H1 (cell line): Measurements from ENCODE around the gene ACTL7A. TPM values are rescaled to one million over a fixed set of nuclear protein-coding genes. Genes with fewer than 3 reads are reported as not detected.

Source experiments
- CTCF ChIA-PET: fragments of 300-600 bp; sonication (Branson Sonifier 250); formaldehyde crosslinking; loops from one replicate; lab custom pipeline; 2021; ENCODE audit not compliant: partially characterized antibody; lab: Charles Lee
- POLR2A ChIA-PET: fragments of 300-600 bp; sonication (Branson Sonifier 250); formaldehyde crosslinking; loops from one replicate; lab custom pipeline; 2021; ENCODE audit warnings: inconsistent platforms; ENCODE audit not compliant: partially characterized antibody; lab: Charles Lee
- DNase-seq, 2 experiments: peaks; one replicate each; pipeline versions ENCODE4 v3.0.0 to v3.0.0-alpha.2; 2010 to 2022; ENCODE audit warnings: low spot score in 2 of 2, low read depth in 1 of 2, mixed read lengths in 1 of 2
- FAIRE-seq: peaks from 2 replicates; lab custom pipeline; 2011; peaks lifted over from hg19 to GRCh38; lab: Jason Lieb, UNC
- H2AFZ ChIP-seq: 2 replicates; pipeline ENCODE4 v1.8.1; 2012; ENCODE audit warnings: low read length, inconsistent platforms
- H2AK5ac ChIP-seq: 2 replicates; pipeline ENCODE4 v1.6.1; 2013; ENCODE audit warnings: low read depth, low read length
- H2BK120ac ChIP-seq: replicated peaks from 2 replicates; pipeline ENCODE3; 2013; ENCODE audit warnings: low read depth, low read length, inconsistent platforms
- H2BK12ac ChIP-seq: 2 replicates; pipeline ENCODE4 v1.6.1; 2013; ENCODE audit warnings: low read depth, low read length
- H2BK15ac ChIP-seq: 2 replicates; pipeline ENCODE4 v1.6.1; 2013; ENCODE audit warnings: low read length
- H2BK20ac ChIP-seq: 2 replicates; pipeline ENCODE4 v1.6.1; 2013; ENCODE audit warnings: low read length
- H2BK5ac ChIP-seq: 2 replicates; pipeline ENCODE4 v1.6.1; 2013; ENCODE audit warnings: low read depth, low read length
- H3K14ac ChIP-seq: 2 replicates; pipeline ENCODE4 v1.6.1; 2013; ENCODE audit warnings: inconsistent platforms; ENCODE audit not compliant: insufficient read length
- H3K18ac ChIP-seq: 2 replicates; pipeline ENCODE4 v1.6.1; 2013; ENCODE audit warnings: low read length; ENCODE audit errors: extremely low read depth
- H3K23ac ChIP-seq: 2 replicates; pipeline ENCODE4 v1.6.1; 2013; ENCODE audit warnings: inconsistent platforms; ENCODE audit not compliant: insufficient read length
- H3K23me2 ChIP-seq: 2 replicates; pipeline ENCODE4 v1.6.1; 2013; ENCODE audit warnings: low read depth, low read length
- H3K27ac ChIP-seq: 2 replicates; pipeline ENCODE4 v1.6.1; 2011; ENCODE audit warnings: low read depth, low read length, inconsistent platforms
- H3K27me3 ChIP-seq, 4 experiments: replicated peaks in 1 of 4; 1 replicate in 1 of 4; 2 replicates in 3 of 4; pipeline versions ENCODE4 v1.6.1 to v1.8.1; 2011 to 2013; ENCODE audit warnings: low read length in 3 of 4, mild to moderate bottlenecking in 3 of 4, inconsistent platforms in 2 of 4, mixed read lengths in 2 of 4, moderate library complexity in 1 of 4; ENCODE audit not compliant: control insufficient read depth in 3 of 4, insufficient read depth in 3 of 4; ENCODE audit errors: extremely low read depth in 1 of 4
- H3K36me3 ChIP-seq, 4 experiments: 2 replicates each; pipeline versions ENCODE4 v1.6.1 to v1.8.1; 2011 to 2013; ENCODE audit warnings: mild to moderate bottlenecking in 4 of 4, low read length in 3 of 4, moderate library complexity in 2 of 4, control low read depth in 1 of 4, inconsistent platforms in 1 of 4; ENCODE audit not compliant: insufficient read depth in 4 of 4, control insufficient read depth in 2 of 4
- H3K4ac ChIP-seq: replicated peaks from 2 replicates; pipeline ENCODE3; 2013; ENCODE audit warnings: low read length, low read depth, mixed read lengths, inconsistent platforms; ENCODE audit not compliant: insufficient read length
- H3K4me1 ChIP-seq, 4 experiments: replicated peaks in 1 of 4; 1 replicate in 1 of 4; 2 replicates in 3 of 4; pipeline versions ENCODE4 v1.6.1 to v1.8.1; 2011 to 2013; ENCODE audit warnings: low read length in 3 of 4, inconsistent platforms in 2 of 4, mixed read lengths in 1 of 4; ENCODE audit not compliant: insufficient read depth in 4 of 4, control insufficient read depth in 3 of 4
- H3K4me2 ChIP-seq, 2 experiments: 2 replicates each; pipeline versions ENCODE4 v1.6.1 to v1.8.1; 2011 to 2013; ENCODE audit warnings: low read depth in 2 of 2, low read length in 2 of 2, control low read depth in 1 of 2, inconsistent platforms in 1 of 2, mild to moderate bottlenecking in 1 of 2; ENCODE audit not compliant: insufficient read depth in 1 of 2
- H3K4me3 ChIP-seq, 4 experiments: fragments of 200-600, 300-600 bp in 1 of 4; sonication (generic), shearing (Covaris generic), sonication (Bioruptor Twin) in 1 of 4; 2 replicates each; pipeline versions ENCODE4 v1.5.1 to v1.8.1; 2011 to 2016; ENCODE audit warnings: low read length in 4 of 4, low read depth in 3 of 4, control low read depth in 2 of 4, inconsistent platforms in 2 of 4, mild to moderate bottlenecking in 2 of 4, mixed read lengths in 1 of 4, moderate library complexity in 1 of 4; ENCODE audit not compliant: insufficient read depth in 2 of 4; ENCODE audit errors: extremely low read depth in 1 of 4
- H3K56ac ChIP-seq: replicated peaks from 2 replicates; pipeline ENCODE3; 2013; ENCODE audit warnings: low read depth, mild to moderate bottlenecking, mixed read lengths, low read length, inconsistent platforms; ENCODE audit not compliant: insufficient read length
- H3K79me1 ChIP-seq: 2 replicates; pipeline ENCODE4 v1.6.1; 2013; ENCODE audit warnings: low read depth, low read length, control low read depth
- H3K79me2 ChIP-seq, 2 experiments: 2 replicates each; pipeline versions ENCODE4 v1.6.1 to v1.8.1; 2012 to 2013; ENCODE audit warnings: low read length in 2 of 2, mild to moderate bottlenecking in 2 of 2, inconsistent platforms in 1 of 2; ENCODE audit not compliant: insufficient read depth in 2 of 2, control insufficient read depth in 1 of 2
- H3K9ac ChIP-seq, 4 experiments: replicated peaks in 1 of 4; 1 replicate in 1 of 4; 2 replicates in 3 of 4; pipeline versions ENCODE4 v1.6.1 to v1.8.1; 2011 to 2013; ENCODE audit warnings: low read depth in 3 of 4, low read length in 3 of 4, control low read depth in 2 of 4, mild to moderate bottlenecking in 2 of 4, moderate library complexity in 2 of 4, inconsistent platforms in 1 of 4; ENCODE audit errors: extremely low read depth in 1 of 4
- H3K9me3 ChIP-seq, 2 experiments: 2 replicates each; pipeline versions ENCODE4 v1.6.1 to v1.8.1; 2012 to 2013; ENCODE audit warnings: mild to moderate bottlenecking in 2 of 2, moderate library complexity in 2 of 2, control low read depth in 1 of 2, inconsistent platforms in 1 of 2, low read depth in 1 of 2, low read length in 1 of 2, mixed read lengths in 1 of 2; ENCODE audit not compliant: insufficient read depth in 2 of 2
- H4K20me1 ChIP-seq, 2 experiments: replicated peaks in 1 of 2; 2 replicates each; pipeline versions ENCODE3 to v1.8.1; 2011 to 2013; ENCODE audit warnings: inconsistent platforms in 2 of 2, low read length in 2 of 2, mild to moderate bottlenecking in 1 of 2; ENCODE audit not compliant: insufficient read depth in 2 of 2, control insufficient read depth in 1 of 2
- H4K5ac ChIP-seq: 2 replicates; pipeline ENCODE4 v1.6.1; 2013; ENCODE audit warnings: low read length, low read depth, mixed read lengths, inconsistent platforms; ENCODE audit not compliant: insufficient read length
- H4K8ac ChIP-seq: 2 replicates; pipeline ENCODE4 v1.8.0; 2013; ENCODE audit warnings: mild to moderate bottlenecking, moderate library complexity, low read length, inconsistent platforms; ENCODE audit not compliant: insufficient read depth; ENCODE audit errors: extremely low read depth
- H4K91ac ChIP-seq: replicated peaks from 2 replicates; pipeline ENCODE3; 2013; ENCODE audit warnings: low read length, mixed read lengths, inconsistent platforms; ENCODE audit not compliant: insufficient read length
- BRCA1 ChIP-seq: IDR thresholded peaks from 2 replicates; pipeline ENCODE4 v1.6.1; 2012; ENCODE audit warnings: low read depth, low read length, improper control_type of control experiment
- CBX8 ChIP-seq: fragments of 300-800, 300-1000 bp; sonication (generic); IDR thresholded peaks from 2 replicates; pipeline ENCODE4 v1.7.1; 2016; ENCODE audit warnings: low read depth, low read length, borderline replicate concordance
- CEBPB ChIP-seq: IDR thresholded peaks from 2 replicates; pipeline ENCODE4 v1.6.1; 2012; ENCODE audit warnings: low read depth, low read length
- CHD1 ChIP-seq: IDR thresholded peaks from 2 replicates; pipeline ENCODE4 v1.6.1; 2012; ENCODE audit warnings: low read depth, low read length, improper control_type of control experiment
- CHD2 ChIP-seq: IDR thresholded peaks from 2 replicates; pipeline ENCODE4 v1.6.1; 2012; ENCODE audit warnings: low read length, improper control_type of control experiment
- E2F6 ChIP-seq: IDR thresholded peaks from 2 replicates; pipeline ENCODE4 v1.6.1; 2012; ENCODE audit warnings: inconsistent platforms
- EZH2 ChIP-seq: fragments of 200-600 bp; sonication (generic); IDR thresholded peaks from 2 replicates; pipeline ENCODE4 v1.7.1; 2012; ENCODE audit warnings: low read depth, mild to moderate bottlenecking, moderate library complexity, low read length, inconsistent platforms; ENCODE audit not compliant: severe bottlenecking
- GABPA ChIP-seq: IDR thresholded peaks from 2 replicates; pipeline ENCODE4 v1.6.1; 2011; ENCODE audit warnings: mild to moderate bottlenecking, low read length, moderate library complexity, borderline replicate concordance; ENCODE audit not compliant: insufficient read depth
- KDM1A ChIP-seq: fragments of 200-600, 300-600 bp; sonication (generic); IDR thresholded peaks from 2 replicates; pipeline ENCODE4 v1.7.1; 2016; ENCODE audit warnings: mild to moderate bottlenecking, low read length, borderline replicate concordance
- KDM4A ChIP-seq: IDR thresholded peaks from one replicate; pipeline ENCODE4 v1.7.1; 2012; ENCODE audit warnings: low read depth, mild to moderate bottlenecking, moderate library complexity, low read length, inconsistent platforms; ENCODE audit not compliant: severe bottlenecking
- KDM5A ChIP-seq: fragments of 200-600 bp; IDR thresholded peaks from 2 replicates; pipeline ENCODE4 v1.7.1; 2012; ENCODE audit warnings: mild to moderate bottlenecking, low read length, inconsistent platforms, mixed read lengths
- MAFK ChIP-seq: IDR thresholded peaks from 2 replicates; pipeline ENCODE4 v1.6.1; 2012; ENCODE audit warnings: low read depth, mild to moderate bottlenecking, improper control_type of control experiment, low read length
- POLR2AphosphoS5 ChIP-seq: IDR thresholded peaks from 2 replicates; pipeline ENCODE4 v1.6.1; 2011; ENCODE audit warnings: low read depth, low read length
- SUZ12 ChIP-seq: fragments of 200-600 bp; sonication (generic); IDR thresholded peaks from 2 replicates; pipeline ENCODE4 v1.6.1; 2012; ENCODE audit warnings: mild to moderate bottlenecking, inconsistent platforms, low read length, moderate library complexity, mixed read lengths
- WGBS, 2 experiments: shearing (Covaris generic) in 1 of 2; methylation state at CpG; one replicate each; pipeline versions ENCODE4 v1.1.6 to v1.1.7; 2013 to 2015; ENCODE audit warnings: low lambda C conversion rate in 2 of 2, mixed read lengths in 2 of 2, inconsistent platforms in 1 of 2, low coverage in 1 of 2, missing lambda C conversion rate in 1 of 2; ENCODE audit not compliant: insufficient replicate concordance in 2 of 2, insufficient coverage in 1 of 2, insufficient read length in 1 of 2; ENCODE audit errors: extremely low coverage in 1 of 2, missing lambda C conversion rate in 1 of 2; 5-methylcytosine and 5-hydroxymethylcytosine counted together
- polyA plus RNA-seq, 7 experiments: library from polyadenylated mRNA; depleted of rRNA in 3 of 7; stranded (reverse) in 5 of 7; unstranded in 2 of 7; fragments of >200 nt in 5 of 7; fragments of 200-250 nt in 2 of 7; gene quantifications; 1 replicate in 5 of 7; 2 replicates in 1 of 7; 4 replicates in 1 of 7; pipeline versions ENCODE4 v1.2.1 to v1.2.3, GENCODE V29; 2011 to 2013; ENCODE audit warnings: missing spikeins in 2 of 7, mixed read lengths in 2 of 7
- total RNA-seq: library from RNA; stranded (reverse); fragmentation: NEBNext Ultra II Directional; extraction: Animal tissue kit (Norgen Biotek cat#: 25700); gene quantifications from 2 replicates; pipeline ENCODE4 v1.2.1, GENCODE V29; 2021

The ACTL7A gene
- total and polyA plus RNA-seq, 2 of the 8 experiments (the other 6 are each of a cell fraction or from before 2014, with no cell fraction given) = not detected

GRCh38 chr9:108900176-108900575, 38.1 kb downstream of the ACTL7A start:
- H3K23me2 ChIP-seq = peaks cover 2% of the 10 kb centered on the region; the same call in 1 of the 2 replicates
- POLR2A ChIA-PET = interaction anchor here (0.7 to 1.1 kb wide), 2 partner anchors 10 to 105 kb away, joined by 4 to 6 read pairs; no protein-coding TSS in a partner anchor
- H4K8ac ChIP-seq = no peak overlapping the region
- no peak overlapping the region for H3K27ac ChIP-seq
- H4K20me1 ChIP-seq = peaks cover 0 to 5% of the 10 kb centered on the region in 2 experiments
- no peak overlapping the region for H2BK5ac ChIP-seq
- no peak overlapping the region for H4K91ac ChIP-seq
- FAIRE-seq (no peak), DNase-seq (no peak)
- no peak overlapping the region for H2BK12ac ChIP-seq
- H3K23ac ChIP-seq = no peak overlapping the region
- H2BK120ac ChIP-seq = no peak overlapping the region
- H3K79me1 ChIP-seq = no peaks in the 10 kb centered on the region
- CTCF ChIA-PET = interaction anchor here (1.1 to 1.2 kb wide), 2 partner anchors 12 to 16 kb away, joined by 4 to 5 read pairs; no protein-coding TSS in a partner anchor
- H3K18ac ChIP-seq = no peak overlapping the region
- H2AK5ac ChIP-seq = no peak overlapping the region
- H4K5ac ChIP-seq = no peak overlapping the region
- no peaks in the 10 kb centered on the region for H3K4me1 ChIP-seq
- H3K4me2 ChIP-seq = no peak overlapping the region
- H3K4ac ChIP-seq = no peak overlapping the region
- H3K4me3 ChIP-seq = no peak overlapping the region
- no peak overlapping the region for H2BK20ac ChIP-seq
- no peak overlapping the region for H3K56ac ChIP-seq
- no peaks in the 10 kb centered on the region for H3K79me2 ChIP-seq
- no peak overlapping the region for H3K14ac ChIP-seq
- H3K27me3 ChIP-seq = no peaks in the 10 kb centered on the region
- no peaks in the 10 kb centered on the region for H3K9me3 ChIP-seq
- WGBS, 2 experiments = 90% methylated on average over 5 of the region's 5 CpGs; no CpG with 5 or more reads in 1 of the 2 experiments
- H2AFZ ChIP-seq = no peak overlapping the region
- H3K9ac ChIP-seq = no peak overlapping the region
- H2BK15ac ChIP-seq = no peak overlapping the region
- H3K36me3 ChIP-seq = peaks cover 18 to 63% (median 51%) of the 10 kb centered on the region in 4 experiments
- TF ChIP-seq CHD1 (no peak), KDM1A (no peak), CHD2 (no peak), MAFK (no peak), E2F6 (no peak), GABPA (no peak), SUZ12 (no peak), BRCA1 (no peak), KDM5A (no peak), CBX8 (no peak), POLR2AphosphoS5 (no peak), CEBPB (no peak), EZH2 (no peak), KDM4A (no peak)
